AG09319 (cell line): ENCODE results near the gene NUB1.

ENCODE experiments used
- DNase-seq: peaks from one replicate; pipeline ENCODE4 v3.0.0-alpha.2; 2010; ENCODE audit warnings: low read depth; ENCODE audit errors: extremely low read depth
- CTCF ChIP-seq: IDR thresholded peaks from 2 replicates; pipeline ENCODE4 v1.5.1; 2011; ENCODE audit warnings: low read depth, mild to moderate bottlenecking, inconsistent platforms, low read length, moderate library complexity

The NUB1 gene

GRCh38 chr7:151381348-151382078, 39.9 kb downstream of the NUB1 start:
- no peak for TF ChIP-seq CTCF
- DNase-seq: no peak

- DNase-seq: no peak
- TF ChIP-seq CTCF: no peak
These were observed 40.7 kb downstream of the NUB1 start for GRCh38 chr7:151382079-151382885.

- no peak for TF ChIP-seq CTCF
- no peak for DNase-seq
These were observed 42.2 kb downstream of the NUB1 start for GRCh38 chr7:151383638-151384351.

GRCh38 chr7:151384352-151384697, 42.7 kb downstream of the NUB1 start:
- TF ChIP-seq CTCF: no peak
- no peak for DNase-seq

- no peak for TF ChIP-seq CTCF
- DNase-seq: no peak
These were observed 43.4 kb downstream of the NUB1 start for GRCh38 chr7:151384776-151385625.

GRCh38 chr7:151385626-151386300, 44.2 kb downstream of the NUB1 start:
- no peak for TF ChIP-seq CTCF
- no peak for DNase-seq
